ENCODE data around the gene TNFRSF21. TPM values are rescaled to one million over a fixed set of nuclear protein-coding genes. Genes with fewer than 3 reads are reported as not detected.
A peak's percentile ranks its signal among the peaks of the same experiment; 100 is the strongest.

TNFRSF21 gene
- total RNA-seq, 3 donors from 2014 or later = 54.8 to 92.5 (median 75.4) TPM

DNA sequence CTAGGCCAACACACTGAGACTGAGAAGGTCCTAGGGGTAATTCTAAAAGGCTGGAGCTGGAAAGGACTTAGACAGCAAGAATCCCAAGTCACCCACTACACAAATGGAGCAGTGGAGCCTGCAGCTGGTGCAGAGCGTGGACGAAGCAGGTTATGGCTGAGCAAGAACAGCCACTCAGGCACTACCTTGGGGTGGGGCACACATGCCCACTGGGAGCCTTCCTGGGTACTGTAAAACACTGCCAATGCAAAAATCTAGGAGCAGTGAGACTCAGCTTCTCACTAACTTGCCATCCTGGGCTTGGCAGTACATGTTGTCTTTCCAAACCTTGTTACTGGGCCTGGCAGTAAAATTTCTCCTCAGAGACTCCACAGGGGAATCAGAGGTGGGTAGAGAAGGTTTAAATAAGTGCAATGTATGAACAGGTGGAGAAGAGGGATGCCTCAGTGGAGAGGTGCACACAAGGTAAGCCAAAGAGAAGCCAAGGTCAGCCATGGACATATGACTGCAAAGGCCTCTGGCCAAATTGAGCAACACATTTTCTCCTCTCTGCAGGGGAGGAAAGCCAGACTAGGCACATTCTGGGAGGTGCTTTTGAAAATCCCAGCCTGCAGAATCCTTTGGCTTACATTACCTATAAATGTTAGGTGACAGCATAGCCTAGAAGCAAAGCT is 105.6 kb downstream of the TNFRSF21 start:
- intact Hi-C loops (cut with DNase I, micrococcal nuclease) = no loop called here
- Histone ChIP-seq H3K4me3 (no peak overlapping the region), H3K36me3 (ENCODE audit: low read depth) (no peaks in the 10 kb centered on the region), H3K9me3 (no peaks in the 10 kb centered on the region), H3K4me1 (ENCODE audit: low read depth) (peaks cover 7% of the 10 kb centered on the region)
- TF ChIP-seq, protein P1, sequence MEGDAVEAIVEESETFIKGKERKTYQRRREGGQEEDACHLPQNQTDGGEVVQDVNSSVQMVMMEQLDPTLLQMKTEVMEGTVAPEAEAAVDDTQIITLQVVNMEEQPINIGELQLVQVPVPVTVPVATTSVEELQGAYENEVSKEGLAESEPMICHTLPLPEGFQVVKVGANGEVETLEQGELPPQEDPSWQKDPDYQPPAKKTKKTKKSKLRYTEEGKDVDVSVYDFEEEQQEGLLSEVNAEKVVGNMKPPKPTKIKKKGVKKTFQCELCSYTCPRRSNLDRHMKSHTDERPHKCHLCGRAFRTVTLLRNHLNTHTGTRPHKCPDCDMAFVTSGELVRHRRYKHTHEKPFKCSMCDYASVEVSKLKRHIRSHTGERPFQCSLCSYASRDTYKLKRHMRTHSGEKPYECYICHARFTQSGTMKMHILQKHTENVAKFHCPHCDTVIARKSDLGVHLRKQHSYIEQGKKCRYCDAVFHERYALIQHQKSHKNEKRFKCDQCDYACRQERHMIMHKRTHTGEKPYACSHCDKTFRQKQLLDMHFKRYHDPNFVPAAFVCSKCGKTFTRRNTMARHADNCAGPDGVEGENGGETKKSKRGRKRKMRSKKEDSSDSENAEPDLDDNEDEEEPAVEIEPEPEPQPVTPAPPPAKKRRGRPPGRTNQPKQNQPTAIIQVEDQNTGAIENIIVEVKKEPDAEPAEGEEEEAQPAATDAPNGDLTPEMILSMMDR (IDR thresholded peaks at IDR 0.05) = no peak
- DNase-seq (no peak), ATAC-seq (no peak)

DNA sequence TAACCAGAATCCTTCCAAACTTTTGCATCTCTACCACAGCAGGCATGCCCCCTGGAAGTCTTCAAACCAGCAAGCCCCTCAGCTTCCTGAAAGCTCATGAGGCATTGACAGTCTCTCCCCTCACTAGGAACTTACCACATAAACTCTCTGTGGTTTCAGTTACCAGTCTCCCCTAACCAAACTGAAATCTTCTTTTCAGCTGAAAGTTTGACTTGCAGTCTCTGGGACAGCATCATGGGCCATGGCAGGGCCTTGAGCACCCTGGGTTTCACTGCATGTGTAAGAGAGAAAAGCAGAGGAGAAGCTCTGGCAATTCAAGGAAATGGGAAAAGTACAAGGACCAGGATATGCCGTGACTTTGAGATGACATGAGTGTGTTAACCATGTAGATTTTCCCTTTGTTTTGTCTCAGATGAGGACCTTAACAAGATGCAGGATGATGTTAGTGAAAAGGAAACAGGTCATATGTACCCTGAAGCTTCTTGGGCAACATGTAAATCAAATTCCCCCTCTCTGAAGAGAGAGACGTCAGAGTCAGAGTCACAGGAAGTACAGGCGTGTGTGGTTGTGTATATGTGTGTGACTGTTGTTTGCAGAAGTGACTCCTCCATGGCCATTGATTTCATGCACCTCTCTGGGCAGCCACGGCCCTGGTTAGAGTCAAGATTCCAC is 106.3 kb downstream of the TNFRSF21 start:
- H3K4me1 ChIP-seq (ENCODE audit: low read depth) = peaks cover 7% of the 10 kb centered on the region
- DNase-seq = no peak
- H3K9me3 ChIP-seq = no peaks in the 10 kb centered on the region
- H3K36me3 ChIP-seq (ENCODE audit: low read depth) = no peaks in the 10 kb centered on the region
- intact Hi-C loops (cut with DNase I, micrococcal nuclease) = no loop called here
- H3K4me3 ChIP-seq = no peak overlapping the region
- TF ChIP-seq, protein P1 (IDR thresholded peaks at IDR 0.05) = no peak
- peak; percentile 22 for ATAC-seq

DNA sequence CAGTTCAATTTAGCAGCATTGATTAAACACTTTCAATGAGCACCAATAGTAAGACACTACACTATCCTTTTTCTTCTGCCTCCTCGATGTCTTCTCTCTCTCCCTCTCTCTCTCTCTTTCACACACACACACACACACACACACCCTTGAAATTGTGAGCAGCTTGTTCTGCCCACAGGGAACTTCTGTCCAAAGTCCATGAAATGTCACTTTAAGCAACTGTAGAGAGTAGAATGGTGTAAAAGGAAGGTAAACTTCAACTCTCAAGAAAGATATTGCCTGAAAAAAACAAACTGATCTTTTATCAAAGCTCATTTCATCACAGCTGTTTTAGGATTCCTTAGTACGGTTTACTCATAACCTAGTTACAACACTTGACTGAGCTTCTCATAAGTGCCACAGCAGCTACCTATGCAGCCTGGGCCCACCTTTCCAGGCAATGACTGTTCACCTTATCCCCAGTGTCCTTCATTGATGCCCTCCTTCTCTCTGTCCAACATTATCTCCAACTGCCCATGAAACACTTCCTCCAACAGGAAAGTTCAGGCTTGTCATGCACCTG is 107.0 kb downstream of the TNFRSF21 start:
- ATAC-seq = peak; percentile 84
- H3K36me3 ChIP-seq (ENCODE audit: low read depth) = no peaks in the 10 kb centered on the region
- TF ChIP-seq, protein P1 (IDR thresholded peaks at IDR 0.05) = no peak
- H3K4me3 ChIP-seq = no peak overlapping the region
- H3K9me3 ChIP-seq = no peaks in the 10 kb centered on the region
- intact Hi-C loops (cut with DNase I, micrococcal nuclease) = no loop called here
- DNase-seq = no peak
- H3K4me1 ChIP-seq (ENCODE audit: low read depth) = peaks cover 7% of the 10 kb centered on the region

DNA sequence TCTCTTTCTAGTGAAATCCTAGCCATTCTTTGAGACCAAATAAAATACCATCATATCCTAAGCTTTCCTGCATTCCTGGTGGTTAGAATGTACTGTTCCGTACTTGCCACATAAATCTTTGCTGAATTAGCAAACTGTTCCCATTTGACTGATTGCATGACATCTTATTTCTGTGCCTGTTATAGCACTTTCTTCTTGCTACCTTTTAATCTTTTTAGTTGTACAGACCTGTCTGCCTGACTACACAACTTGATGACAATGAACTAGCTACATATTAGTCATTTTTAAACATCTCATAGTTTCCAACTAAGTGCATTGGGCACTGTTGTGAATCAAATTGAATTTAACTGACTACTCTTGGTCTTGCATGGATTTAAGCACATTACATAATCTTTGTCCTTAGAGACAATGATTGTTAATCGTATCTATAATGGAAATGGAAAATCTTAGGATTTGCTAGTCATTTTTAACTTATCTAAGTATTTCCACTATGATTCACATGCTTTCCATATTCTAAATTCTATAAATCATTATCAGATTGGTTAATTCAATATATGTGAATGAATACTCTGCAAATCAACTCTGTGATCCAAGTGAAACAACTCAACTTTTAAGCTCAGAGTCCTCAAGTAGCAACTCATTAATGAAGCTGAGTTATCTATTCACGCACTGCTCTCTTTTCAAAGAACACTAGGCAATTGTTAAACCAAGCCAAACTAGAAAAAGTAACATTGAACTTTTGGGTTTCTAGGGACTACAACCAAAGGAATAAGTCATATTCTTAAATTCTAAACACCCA is 109.0 kb downstream of the TNFRSF21 start:
- H3K9me3 ChIP-seq = no peaks in the 10 kb centered on the region
- no peak overlapping the region for H3K4me3 ChIP-seq
- TF ChIP-seq, protein P1 (IDR thresholded peaks at IDR 0.05) = no peak
- H3K36me3 ChIP-seq (ENCODE audit: low read depth) = no peaks in the 10 kb centered on the region
- no peak for ATAC-seq
- no peak for DNase-seq
- intact Hi-C loops (cut with DNase I, micrococcal nuclease) = no loop called here
- H3K4me1 ChIP-seq (ENCODE audit: low read depth) = no peaks in the 10 kb centered on the region

DNA sequence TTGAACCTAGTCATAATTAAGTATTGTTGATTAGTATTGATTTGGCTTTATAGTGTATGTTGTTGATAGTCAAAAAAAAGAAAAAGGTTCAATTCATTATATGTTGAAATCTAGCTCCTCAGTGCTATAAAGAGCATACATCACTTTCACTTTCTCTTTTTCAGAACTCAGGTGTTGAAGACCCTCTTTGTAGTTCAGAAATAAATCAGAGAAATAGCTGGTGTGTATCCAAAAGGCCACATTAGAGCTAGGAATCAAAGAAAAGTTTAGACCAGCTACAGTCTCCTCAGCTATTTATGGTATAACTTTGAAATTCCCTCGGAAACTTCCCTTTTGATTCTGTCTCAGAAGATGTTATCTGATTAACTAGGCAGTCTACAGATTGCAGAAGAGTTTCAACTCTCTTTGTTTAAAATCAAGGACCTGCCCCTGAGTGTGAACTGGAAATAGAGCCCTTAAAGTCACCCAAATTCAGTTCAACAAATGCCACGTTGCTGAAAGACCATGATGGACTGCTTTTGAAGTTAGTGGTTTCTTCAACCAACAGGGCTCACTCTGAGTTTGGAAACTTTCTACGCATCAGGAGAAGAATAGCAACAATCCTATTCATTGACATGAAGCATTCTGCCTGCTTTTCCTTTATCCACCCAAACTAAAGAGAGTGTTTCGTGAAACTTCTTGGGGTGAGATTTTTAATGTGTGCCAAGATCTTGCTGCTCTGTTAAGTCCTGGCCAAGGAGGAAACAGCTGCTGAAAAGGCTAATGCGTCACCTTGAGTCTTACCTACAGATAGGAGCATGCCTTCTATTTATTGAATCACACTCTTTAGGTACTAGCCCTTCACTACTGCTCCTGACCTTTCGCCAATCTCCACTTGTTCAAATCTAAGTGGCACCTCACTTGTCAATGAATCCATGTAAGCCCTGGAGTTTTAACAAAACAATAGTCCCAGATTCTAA is 111.7 kb downstream of the TNFRSF21 start:
- TF ChIP-seq, protein P1 (IDR thresholded peaks at IDR 0.05) = no peak

More for the DNA sequence above, 111.7 kb downstream of the TNFRSF21 start:
- intact Hi-C loops (cut with DNase I, micrococcal nuclease) = no loop called here
- Histone ChIP-seq H3K4me3 (no peak overlapping the region), H3K4me1 (ENCODE audit: low read depth) (no peaks in the 10 kb centered on the region), H3K36me3 (ENCODE audit: low read depth) (no peaks in the 10 kb centered on the region), H3K9me3 (no peaks in the 10 kb centered on the region)
- DNase-seq = no peak
- no peak for ATAC-seq

All from mucosa of descending colon (tissue), 3 donors.